Cardiac fibroblast (primary cell): ENCODE measurements around the gene C2orf74.
"Not testable (repeated sequence)": the region's sequence is repeated elsewhere in the genome, so short reads cannot be mapped to it uniquely, and the experiment has no call there.

Experiments used
- DNase-seq, 2 donors: peaks; one replicate each; pipeline versions ENCODE4 v3.0.0 to v3.0.0-alpha.2; 2010; ENCODE audit warnings: low read depth in 2 of 2
- H3K4me3 ChIP-seq, 2 donors: replicated peaks in 1 of 2; 1 replicate in 1 of 2; 2 replicates in 1 of 2; pipeline ENCODE4 v1.5.1; 2011; ENCODE audit warnings: low read depth in 2 of 2, low read length in 2 of 2, mild to moderate bottlenecking in 2 of 2, moderate library complexity in 1 of 2
- CTCF ChIP-seq: IDR thresholded peaks from one replicate; pipeline ENCODE4 v1.5.1; 2011; ENCODE audit warnings: low read depth, mild to moderate bottlenecking, low read length, inconsistent platforms

The C2orf74 gene

GRCh38 chr2:61184263-61184662 is 22.3 kb downstream of the C2orf74 start:
- no peak for TF ChIP-seq CTCF
- H3K4me3 ChIP-seq = no peak overlapping the region
- DNase-seq = no peak

- no peak overlapping the region for H3K4me3 ChIP-seq
- DNase-seq = no peak
- TF ChIP-seq CTCF = no peak
Observed at GRCh38 chr2:61185231-61185728, 23.3 kb downstream of the C2orf74 start.

- no peak for TF ChIP-seq CTCF
Observed at GRCh38 chr2:61187085-61187484, 25.1 kb downstream of the C2orf74 start.

GRCh38 chr2:61193670-61194561 is 31.9 kb downstream of the C2orf74 start:
- no peak for TF ChIP-seq CTCF
- no peak for DNase-seq
- no peak overlapping the region for H3K4me3 ChIP-seq

More at GRCh38 chr2:61187085-61187484, 25.1 kb downstream of the C2orf74 start:
- no peak overlapping the region for H3K4me3 ChIP-seq
- DNase-seq = no peak

- DNase-seq, H3K4me3 ChIP-seq: not testable (repeated sequence)
Observed at GRCh38 chr2:61194646-61195045, 32.7 kb downstream of the C2orf74 start.

- no peak for DNase-seq
- no peak overlapping the region for H3K4me3 ChIP-seq
- TF ChIP-seq CTCF = no peak
Observed at GRCh38 chr2:61196671-61197070, 34.7 kb downstream of the C2orf74 start.

- DNase-seq = no peak
- TF ChIP-seq CTCF = no peak
- H3K4me3 ChIP-seq = no peak overlapping the region
Observed at GRCh38 chr2:61205132-61205531, 43.1 kb downstream of the C2orf74 start.
